HG03378 (cell line): Measurements from ENCODE around the gene FARS2.

Source experiments
- ATAC-seq: cut with Tn5 transposase; IDR thresholded peaks from one replicate; pipeline ENCODE4 v1.9.1; 2021; ENCODE audit warnings: mild to moderate bottlenecking, moderate library complexity; ENCODE audit not compliant: unreplicated experiment

Gene FARS2

DNA sequence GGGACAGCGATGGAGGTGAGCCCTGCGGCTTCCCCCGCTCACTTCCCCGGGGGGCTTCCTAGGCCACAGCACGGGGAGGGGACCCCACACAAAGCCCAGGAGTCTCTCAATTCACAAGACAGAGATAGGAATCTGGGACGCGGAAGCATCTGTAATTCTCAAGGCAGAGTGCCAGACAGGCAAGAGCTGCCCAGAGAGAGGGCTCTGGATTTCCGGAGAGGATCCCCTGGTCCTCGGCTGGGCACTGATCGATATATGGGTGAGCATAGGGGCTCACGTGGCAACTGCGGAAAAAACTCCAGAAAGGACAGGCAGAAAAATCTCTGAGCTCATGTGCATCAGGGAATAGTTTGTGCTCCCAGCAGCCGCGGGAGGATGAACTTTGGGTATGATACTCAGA lies 449.2 kb downstream of the FARS2 start:
- ATAC-seq = no peak

DNA sequence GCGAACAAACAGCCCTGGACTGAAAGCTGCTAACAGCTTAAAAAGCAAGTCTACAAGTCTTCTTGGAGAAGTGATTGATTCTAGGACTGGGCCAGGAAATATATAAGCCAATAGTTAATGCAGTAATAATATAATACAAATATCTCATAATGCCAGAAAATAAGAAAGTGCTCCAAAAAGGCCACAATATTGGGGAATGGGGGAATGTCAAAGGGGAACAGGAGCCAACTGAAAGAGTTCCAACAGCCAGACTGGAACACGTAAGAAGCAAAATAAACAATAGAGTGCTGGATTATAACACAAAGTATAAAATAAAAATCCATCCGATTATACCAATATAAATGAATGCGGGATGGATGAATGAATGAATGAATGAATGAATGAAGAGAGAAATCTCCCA lies 449.6 kb downstream of the FARS2 start:
- ATAC-seq = no peak

DNA sequence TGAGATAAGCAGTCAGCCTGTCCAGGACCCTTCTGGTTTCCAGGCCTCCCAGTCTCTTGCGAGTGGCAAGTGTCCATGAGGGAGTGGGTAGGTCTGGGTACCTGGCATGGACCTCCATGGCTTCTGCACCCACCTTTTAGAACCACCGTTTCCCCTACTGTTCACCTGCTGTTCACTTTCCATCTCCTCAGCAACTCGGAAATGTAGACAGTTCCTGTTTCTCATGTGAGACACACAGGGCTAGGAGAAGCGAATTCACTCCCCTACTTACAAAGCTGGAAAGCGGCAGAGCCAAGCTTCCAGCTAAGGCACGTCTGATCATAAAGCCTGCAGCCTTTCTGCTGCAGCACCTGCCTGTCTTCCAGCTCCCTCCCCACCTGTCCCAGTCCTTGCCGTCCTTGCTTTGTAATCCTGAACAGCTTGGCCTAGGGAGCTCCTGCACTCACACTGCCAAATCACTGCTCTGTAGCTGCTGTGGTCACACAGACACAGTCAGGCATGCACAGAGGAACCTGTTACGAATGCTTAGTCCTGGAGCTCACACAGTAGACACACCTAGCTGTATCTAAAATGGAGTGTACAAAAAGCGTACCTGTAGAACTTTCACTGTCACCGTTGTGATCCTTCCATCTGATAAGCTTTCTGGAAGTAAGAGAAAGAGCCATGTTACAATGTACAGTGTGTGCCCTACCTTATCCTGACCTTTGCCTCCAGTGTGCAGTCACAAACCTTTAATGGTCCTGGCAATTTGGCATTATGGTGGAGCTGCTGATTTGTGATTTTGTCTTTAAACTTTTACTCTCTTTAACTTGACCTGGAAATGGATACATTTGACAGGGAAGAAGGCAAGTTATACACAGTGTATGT lies 451.3 kb downstream of the FARS2 start:
- no peak for ATAC-seq

DNA sequence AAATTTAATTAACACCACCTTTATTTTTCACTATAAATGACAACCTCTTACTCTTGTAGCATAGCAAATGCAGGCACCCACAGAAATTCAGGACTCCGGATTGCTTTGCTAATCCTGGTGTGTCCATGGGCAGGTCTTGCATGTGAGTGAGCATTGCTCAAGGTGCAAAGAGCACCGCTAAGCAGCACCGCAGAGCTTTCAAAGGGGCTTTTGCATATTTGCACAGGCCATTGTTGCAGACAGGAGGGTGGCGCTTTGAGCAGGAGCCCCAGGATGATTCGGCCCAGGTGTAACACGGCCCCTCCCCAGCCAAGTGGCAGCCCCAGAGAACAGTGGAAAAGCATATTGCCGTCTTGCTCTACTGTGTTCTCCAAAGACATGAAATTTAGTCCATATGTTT lies 452.2 kb downstream of the FARS2 start:
- ATAC-seq = no peak

DNA sequence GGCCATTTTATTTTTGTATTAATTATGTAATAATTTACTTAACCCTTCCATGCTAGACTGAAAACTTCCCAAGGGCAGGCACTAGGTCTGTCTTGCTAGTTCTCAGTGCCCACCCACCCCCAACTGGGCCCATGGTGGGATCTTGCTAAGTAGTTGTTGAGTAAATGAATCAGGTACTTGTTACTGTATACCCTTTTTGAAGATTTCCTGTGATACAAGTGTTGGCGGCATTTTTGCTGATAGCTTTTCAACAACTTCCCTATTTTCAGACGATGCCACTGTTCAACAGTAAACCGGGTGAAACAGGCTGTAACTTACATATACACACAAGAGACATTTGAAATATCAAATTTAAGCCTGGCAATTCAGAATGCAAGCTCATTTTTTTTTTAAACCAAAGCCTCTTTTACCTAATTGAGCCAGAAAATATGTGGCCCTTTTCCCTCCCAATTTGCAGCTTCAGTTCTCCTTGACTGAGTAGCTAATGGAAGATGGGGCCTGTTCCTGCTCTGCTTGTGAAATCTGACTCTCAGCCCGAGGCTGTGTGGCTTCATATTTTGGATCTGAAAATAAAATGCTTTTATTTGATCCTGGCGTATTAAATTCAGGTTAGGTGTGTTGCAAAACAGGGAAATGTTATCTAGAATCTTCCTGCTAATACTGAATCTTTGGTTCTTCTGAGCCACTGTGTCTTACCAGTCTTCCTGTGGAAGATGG lies 457.1 kb downstream of the FARS2 start:
- ATAC-seq = no peak

DNA sequence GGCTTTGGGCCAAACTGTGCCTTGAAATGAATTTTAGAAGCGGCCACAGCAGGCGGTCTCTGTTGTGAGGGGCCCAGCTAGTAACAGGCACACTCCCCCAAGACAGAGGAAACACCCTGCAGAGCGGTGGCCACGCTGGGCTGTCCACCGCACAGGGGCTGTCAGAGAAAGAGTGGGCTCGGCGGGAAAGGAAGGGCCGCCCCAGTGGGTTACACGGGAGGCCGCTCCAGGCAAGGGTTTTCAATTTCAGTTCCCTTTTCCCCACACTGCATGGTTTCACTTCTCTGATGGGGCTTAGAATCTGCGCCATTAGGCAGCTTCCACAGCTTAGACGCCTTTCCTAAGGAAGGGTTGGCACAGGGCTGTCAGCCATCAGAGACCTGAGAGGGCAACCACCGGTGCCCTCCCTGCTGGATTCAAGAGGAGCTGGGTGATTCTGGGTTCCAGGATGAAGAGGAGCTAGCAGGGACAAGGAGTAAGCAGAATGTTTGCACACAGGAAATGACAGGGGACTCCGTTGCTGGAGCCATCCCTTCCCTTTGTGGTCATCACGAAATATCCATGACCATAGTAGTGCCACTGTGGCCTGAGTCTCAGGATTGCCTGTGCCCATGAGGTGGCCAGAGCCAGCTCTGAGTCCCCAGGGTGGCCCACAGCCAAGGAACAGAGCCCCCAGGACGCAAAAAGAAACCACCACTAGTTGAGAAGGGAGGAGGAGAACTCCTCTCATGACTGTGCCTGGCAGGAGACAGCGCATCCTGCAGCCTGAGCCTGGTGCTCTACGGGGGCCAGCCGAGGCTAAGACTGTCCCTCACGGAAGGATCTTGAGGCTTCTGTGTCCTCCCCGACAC lies 462.8 kb downstream of the FARS2 start:
- peak; percentile 95 for ATAC-seq

DNA sequence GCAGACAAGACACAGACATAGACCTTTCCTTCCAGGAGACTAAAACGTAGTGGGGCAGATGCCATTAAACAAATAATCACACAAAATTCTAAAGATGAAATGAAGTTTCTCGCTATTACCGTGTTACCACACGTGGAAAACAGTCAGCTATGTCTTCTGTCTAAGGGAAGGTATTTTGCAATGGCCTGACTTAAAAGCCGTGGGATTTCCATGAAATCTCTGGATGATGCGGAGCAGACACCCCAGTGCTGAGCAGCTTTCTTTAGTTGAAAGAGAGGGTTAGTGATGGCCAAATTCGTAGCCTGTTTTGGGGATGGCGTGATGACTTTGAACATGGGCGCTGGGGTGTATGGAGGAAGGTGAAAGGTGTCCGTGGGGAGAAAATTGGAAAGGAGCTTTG lies 463.6 kb downstream of the FARS2 start:
- no peak for ATAC-seq

DNA sequence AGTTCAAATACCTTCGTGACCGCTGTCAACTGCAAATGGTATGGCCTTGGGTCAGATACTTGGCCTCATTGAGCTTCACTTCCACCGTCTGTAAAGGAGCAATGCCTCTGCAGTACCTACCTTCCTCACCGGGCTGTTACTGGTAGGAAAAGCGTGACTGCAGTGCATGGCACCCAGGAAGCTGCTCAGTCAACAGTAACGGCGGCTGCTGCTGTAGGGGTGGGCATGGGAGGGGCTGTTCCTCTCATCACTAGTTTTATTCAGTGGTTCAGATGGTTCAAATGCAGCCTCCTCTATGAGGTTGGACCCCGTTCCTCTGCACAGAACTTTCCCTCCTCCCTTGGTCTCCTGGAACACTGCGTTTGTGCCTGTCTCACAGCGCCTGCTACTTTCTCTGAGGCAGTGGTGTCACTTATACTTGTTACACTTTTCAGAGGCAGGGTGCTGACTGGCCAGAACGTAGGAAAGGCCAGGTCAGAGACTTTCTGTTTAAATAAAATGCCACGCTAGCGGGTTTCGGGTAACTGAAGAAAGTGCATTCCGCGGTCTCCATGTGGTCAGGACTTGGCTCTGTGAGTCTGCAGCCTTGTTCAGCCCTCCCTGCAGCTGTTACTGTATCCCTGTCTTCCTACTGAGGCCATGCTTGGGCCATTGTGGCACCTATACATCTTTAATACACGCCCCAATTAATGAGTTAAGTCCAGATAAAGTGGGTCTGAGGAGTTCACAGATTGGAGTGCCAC lies 465.8 kb downstream of the FARS2 start:
- no peak for ATAC-seq

DNA sequence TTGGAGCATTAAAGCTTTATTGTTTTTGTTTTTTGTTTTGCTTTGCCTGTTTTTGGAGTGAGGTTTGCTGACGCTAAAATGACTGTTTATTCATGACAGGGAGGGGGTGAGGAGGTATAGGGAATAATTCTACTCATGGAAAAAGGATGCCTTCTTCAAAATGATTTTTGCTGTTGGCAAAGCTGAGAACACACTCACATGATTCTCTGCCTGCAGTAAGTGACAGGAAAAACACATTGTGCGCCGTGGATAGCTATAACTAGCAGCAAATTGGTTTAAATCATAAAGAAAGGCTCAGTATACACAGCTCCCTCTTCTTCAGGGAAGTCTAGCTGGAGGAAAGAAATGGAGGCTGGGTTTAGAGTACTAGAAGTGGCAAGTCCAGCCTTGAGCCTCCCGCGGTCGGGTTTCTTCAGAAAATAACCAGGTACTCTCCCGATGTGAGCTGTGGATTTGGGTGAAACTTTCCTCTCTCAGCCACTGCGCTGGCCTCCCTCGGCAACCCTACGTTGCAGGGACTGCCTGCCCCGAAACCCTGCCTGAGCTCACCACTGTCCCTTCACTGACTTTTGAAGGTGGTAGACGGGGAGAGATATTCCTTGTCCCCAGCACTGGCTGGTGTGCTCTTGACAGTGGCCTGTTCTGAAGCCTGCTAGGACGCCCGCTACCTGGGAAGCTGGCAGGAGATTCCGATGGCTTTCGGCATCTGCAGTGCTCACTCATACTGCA lies 467.2 kb downstream of the FARS2 start:
- no peak for ATAC-seq

DNA sequence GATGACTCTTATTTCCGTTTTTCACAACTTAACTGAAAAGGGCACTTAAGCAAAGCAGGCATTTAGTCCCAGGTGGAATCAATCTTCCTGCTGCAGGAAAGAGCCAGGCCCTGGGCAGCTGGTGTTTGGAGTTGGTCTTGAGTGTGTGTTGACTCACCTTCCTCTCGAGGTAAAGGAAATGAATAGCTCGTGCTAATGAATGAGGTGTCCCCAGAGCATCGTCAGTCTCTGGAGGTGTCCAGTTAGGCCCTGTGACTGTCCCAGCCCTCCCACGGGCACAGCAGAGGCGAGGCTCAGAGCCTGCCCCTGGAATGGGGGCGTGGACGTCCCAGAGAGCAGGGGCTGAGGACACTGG lies 467.7 kb downstream of the FARS2 start:
- no peak for ATAC-seq

DNA sequence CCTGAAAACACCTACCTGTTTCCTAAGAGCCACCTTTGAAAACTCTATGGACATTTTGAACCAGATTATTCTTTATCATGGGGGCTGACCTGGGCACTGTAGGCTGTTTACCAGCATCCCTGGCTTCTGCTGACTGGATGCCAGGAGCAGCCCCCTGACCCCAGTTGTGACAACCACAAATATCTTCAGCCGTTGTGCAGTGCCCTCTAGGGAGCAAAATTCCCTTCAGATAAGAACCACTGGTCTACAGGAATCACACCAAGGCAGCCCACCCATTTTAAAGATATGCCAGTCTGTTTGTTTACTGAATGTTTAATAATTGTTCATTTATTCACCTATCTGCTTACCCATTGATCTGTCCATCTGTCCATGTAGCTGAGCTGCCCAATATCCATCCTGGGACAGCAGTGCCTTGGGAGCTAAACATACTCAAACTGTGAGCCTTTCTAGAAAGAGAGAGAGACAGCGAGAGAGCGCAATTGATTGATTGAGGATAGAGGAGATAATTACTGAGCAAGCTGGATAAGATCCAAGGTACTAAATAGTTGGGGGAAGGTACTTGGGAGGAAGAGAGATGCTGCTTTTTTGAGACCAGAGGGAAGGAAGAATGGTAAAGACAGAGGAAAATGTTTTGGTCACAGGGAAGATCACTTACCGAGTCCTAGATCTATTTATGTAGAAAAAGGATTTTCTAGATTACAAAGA lies 468.7 kb downstream of the FARS2 start:
- no peak for ATAC-seq

DNA sequence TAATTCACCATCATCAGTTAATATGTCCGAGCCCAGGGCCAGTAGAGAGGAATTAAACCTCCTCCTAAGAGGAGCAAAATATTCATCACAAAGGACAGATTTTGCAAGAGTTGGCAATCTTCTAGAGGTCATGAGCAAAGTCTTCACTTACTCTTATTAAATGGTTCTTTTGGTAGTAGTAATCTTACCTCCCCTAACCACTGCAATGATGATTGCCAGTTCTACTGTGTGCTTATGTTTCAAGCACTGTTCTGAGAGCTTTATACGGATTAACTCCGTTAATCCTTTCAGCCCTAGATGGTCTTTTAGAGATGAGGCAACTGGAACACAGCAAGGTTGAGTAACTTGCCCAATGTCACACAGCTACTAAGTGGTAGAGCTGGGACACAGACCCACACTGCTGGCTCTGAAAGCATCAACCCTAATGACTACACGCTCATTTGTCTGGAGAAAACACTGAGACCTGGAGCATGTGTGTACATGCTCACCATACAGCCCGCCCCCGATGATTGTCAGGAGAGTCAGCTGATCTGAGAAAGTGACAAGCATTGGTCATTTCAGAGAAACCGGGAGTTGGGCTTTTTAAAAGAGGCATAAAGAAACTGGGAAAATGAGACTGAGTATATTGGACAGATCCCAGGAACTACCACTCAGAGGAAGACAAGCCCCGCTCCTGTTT lies 469.4 kb downstream of the FARS2 start:
- ATAC-seq = no peak

DNA sequence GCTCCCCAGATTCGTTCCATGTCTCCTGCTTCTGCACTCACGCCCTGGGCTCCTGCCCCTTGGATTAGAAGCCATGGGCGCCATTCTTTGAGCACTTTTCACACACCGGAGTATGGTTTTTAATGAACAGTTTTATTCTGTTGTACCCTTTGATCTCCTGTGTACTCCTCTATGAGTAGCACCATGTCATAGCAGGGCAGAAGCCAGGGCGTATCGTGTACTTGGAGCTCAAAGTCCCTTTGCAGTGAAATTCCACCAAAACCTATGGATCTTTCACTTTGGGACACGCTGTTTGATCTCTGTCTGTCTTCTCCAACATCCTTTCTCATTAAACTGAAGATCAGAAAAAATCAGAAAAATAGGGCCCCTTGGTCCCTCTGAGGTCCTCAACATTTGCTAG lies 470.1 kb downstream of the FARS2 start:
- ATAC-seq = no peak

DNA sequence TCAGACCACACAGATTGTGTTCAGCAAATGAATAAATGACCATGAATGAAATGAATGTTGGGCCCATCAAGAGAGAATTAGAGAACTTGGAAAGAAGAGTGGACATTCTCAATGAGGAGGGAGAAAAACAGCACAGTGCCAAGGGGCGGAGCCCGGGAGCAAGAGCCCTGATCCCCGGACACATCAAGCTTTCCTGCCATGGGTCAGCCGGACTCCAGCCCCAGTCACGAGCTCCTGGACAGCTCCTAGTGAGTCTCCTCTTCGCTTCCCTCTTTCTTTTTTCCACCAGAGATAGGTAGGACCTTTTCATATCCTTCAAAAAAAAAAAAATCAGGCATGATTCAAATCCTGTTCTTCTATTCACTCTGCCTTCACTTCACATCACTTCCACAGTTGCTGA lies 471.2 kb downstream of the FARS2 start:
- no peak for ATAC-seq

DNA sequence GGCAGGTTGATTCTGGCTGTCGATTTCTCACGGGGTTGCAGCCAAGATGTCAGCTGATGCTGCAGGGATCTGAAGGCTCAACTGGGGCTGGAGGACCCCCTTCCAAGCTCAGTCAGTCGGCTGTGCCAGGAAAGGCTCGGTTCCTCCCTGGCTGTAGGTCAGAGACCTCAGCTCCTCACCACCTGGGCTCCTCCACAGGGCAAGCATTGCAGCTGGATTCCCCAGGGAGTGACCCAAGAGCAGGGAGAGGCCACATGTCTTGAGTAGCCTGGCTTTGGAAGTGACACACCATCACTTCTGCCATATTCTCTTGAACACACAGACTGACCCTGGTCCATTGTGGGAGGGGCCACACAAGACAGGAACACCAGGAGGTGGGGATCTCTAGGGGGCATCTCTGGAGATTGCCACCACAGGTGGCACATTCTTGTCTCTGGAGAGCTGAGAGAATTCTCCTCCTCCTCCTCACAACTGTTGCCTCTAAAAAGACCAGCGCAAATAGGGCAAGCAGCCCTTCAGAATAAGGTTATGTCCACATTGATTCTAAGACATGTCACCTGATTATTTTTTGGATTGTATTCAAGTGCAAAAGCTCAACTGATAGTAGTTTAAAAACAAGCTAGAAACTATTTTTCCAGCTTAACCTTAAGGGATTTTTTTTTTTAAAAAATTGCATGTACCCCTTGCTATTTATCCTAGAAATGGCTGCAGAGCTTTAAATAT lies 474.9 kb downstream of the FARS2 start:
- no peak for ATAC-seq

DNA sequence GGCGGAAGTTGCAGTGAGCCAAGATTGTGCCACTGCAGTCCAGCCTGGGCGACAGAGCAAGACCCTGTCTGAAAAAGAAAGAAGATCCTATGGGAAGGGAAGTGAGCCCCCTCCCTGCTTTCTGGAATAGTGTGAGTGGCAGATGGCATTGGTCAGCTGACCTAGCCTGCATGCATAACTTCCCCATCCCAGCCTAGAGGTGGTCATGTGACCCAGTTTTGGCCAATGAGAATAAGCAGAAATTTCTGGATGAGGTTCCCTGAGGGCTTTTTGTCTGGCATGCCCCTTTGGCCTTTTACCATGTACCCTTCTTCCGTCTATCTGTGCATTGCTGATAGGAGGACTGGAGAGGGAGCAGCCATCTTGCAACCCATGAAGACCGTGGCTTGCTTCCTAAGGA lies 476.1 kb downstream of the FARS2 start:
- ATAC-seq = no peak

DNA sequence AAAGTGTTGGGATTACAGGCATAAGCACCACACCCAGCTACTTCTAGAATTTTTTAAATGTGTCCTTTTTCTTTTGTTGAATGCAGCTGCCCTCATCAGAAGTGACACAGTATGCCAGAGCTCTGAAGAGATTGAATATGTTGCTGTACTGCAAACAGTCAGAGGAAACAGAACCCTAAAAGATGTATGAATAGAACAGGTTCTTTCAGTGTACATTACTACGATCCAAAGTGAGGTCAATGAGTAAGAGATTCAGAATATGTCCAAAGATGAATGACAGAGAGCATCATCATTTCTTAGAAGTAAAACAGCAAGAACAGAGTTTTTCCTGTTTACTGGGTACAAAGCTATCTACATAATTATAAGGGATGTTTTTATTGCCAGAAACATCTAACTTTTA lies 476.9 kb downstream of the FARS2 start:
- ATAC-seq = no peak

DNA sequence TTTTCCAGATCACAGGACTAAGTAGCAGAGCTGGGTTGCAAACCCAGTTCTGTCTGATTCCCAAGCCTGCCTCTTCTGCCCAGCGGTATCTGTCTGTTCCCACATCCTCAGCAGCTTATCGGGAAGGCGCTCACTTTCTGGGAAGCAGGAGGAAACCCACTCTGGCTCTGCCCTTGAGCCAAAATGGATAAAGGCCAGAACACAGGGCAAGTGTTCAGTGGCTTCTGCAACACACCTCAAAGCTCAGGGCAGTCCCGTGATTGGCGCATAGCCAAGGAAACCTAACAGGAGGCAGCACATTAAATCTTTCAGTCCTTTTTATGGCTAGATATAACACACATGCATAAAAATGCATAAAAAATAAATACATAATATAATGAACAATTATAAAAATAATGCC lies 483.2 kb downstream of the FARS2 start:
- no peak for ATAC-seq
